NCI-H345 treated with DMSO at 0.1 percent for 48 hours (cell line): ENCODE data around the gene CLEC2D.
"Not testable (repeated sequence)": the region's sequence is repeated elsewhere in the genome, so short reads cannot be mapped to it uniquely, and the experiment has no call there.

Source experiments
- DNase-seq: peaks from one replicate; lab custom pipeline; 2025; ENCODE audit not compliant: unreplicated experiment; lab: John Stamatoyannopoulos, UW

The CLEC2D gene

DNA sequence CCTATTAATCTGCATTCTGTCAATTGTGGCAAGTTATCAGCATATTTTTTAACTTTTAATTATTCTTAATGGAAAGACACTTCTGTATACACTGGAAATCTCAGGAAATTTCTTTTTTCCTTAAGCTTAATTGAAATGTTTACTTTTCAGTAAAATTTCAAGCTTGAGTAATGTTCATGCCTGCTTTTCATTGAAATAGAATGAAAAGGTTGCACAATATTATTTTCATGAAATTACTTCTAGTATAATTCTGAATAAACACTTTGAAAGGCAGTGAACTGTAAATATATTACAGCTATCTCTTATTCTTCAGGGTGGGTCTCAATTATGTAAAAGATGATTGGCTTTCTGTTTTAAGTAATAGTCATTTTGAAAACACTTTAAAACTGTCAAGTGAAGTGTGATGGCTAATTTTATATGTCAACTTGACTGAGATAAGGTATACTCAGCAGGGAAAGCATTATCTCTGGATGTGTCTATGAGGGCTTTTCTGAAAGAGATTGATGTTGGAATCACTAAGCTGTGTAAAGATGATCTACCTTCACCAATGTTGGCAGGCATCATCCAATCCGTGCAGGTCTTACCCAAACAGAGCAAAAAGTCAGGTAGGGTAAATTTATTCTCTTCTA lies 29.9 kb downstream of the CLEC2D start:
- DNase-seq = no peak

GRCh38 chr12:9699898-9700605 lies 30.5 kb downstream of the CLEC2D start:
- no peak for DNase-seq

DNA sequence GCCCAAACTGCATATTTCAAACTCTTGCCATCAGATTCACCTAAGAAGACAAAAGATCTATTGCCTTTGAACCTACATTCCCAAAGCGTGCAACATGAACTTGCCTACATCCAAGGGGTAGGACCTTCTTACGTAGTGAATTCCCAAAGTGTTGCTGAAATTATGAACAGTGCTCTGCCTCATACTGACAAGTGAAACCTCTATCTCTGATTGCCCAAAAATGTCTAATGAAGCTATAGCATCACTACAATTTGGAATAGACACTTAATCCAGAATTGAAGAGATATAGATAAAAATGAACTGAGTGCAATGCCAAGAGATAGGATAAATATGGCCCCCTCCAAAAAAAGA lies 31.1 kb downstream of the CLEC2D start:
- no peak for DNase-seq

DNA sequence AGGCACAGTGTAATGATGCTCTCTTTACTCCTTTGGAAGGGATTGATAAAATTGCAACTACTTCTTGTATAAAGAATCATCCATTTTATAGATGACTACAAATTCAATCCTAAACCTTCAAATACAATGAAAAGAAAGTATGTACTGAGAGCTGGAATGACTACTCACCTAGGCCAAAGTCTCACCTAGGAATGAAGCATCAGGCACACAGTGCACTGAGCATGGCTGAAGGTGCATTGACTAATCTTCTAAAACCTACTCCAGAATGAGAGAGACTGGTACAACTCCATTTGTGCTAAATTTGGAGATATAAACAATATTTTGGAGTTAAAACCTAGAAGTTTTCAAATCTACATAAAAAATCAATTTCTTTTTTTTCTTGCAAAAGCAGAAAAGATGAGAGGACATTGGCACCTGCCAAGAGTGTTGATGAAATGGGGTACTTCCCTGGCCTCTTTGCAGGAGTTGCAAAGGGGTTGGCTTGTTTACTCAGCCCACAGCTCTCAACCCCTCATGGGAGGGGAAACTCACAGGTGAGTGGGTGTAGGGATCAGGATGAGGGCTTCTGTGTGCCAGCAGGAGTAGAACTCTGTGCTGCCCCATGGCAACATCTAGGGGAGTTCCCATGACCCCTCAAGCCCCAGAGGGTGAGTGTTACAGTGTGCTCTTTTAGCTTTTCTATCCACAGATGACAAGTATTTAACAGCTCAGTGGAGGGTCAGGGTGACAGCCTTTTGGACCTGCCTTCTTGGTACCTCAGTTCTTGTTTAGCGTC lies 32.1 kb downstream of the CLEC2D start:
- no peak for DNase-seq

DNA sequence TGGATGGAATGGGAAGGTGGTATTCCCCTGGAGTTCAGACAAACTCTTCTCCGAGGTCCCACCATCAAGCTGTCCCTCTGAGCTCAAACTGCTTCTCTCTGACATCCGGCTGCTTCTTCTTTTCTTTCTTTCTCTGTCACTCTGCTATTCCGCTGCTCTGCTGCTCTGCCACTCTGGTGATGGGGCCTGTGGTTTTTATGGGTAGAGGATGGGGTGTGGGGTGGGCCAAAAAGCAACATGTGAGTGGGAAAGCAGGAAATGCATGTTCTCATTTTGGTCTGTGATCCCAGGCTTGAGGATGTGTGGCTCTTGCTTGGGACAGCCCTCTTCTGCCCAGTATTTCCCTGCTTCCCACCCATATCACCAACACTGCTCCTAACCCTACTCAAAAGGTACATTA lies 32.7 kb downstream of the CLEC2D start:
- no peak for DNase-seq

GRCh38 chr12:9704561-9704960 lies 35.0 kb downstream of the CLEC2D start:
- DNase-seq = not testable (repeated sequence)

GRCh38 chr12:9706086-9706685 lies 36.7 kb downstream of the CLEC2D start:
- DNase-seq = no peak

- no peak for DNase-seq
Measured at GRCh38 chr12:9707356-9707755, 37.8 kb downstream of the CLEC2D start.

GRCh38 chr12:9707864-9708808 lies 38.6 kb downstream of the CLEC2D start:
- DNase-seq = no peak

- no peak for DNase-seq
Measured at GRCh38 chr12:9708853-9709252, 39.3 kb downstream of the CLEC2D start.

GRCh38 chr12:9710584-9711375 lies 41.3 kb downstream of the CLEC2D start:
- no peak for DNase-seq

GRCh38 chr12:9711664-9712063 lies 42.2 kb downstream of the CLEC2D start:
- DNase-seq = no peak

DNA sequence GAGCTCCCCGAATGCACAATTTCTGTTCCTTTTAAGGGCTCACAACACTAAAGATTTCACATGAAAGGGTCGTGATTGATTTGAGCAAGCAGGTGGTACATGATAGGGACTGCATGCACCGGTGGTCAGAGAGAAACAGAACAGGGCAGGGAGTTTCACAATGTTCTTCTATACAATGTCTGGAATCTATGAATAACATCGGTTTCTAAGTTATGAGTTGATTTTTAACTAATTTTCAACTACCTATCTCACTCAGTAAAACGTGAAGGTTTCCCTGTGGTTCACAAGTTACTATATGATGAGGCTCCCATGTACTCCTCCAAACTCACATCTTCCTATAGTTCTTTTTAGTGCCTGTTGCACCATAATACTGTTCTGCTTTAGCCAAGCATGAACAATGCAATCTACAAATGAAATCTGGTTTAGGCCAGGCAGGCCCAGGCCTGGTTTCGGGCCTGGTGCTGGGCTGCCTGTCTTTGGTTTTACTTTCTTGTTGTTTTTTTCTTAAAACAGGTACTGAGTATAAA lies 43.6 kb downstream of the CLEC2D start:
- not testable (repeated sequence) for DNase-seq

DNA sequence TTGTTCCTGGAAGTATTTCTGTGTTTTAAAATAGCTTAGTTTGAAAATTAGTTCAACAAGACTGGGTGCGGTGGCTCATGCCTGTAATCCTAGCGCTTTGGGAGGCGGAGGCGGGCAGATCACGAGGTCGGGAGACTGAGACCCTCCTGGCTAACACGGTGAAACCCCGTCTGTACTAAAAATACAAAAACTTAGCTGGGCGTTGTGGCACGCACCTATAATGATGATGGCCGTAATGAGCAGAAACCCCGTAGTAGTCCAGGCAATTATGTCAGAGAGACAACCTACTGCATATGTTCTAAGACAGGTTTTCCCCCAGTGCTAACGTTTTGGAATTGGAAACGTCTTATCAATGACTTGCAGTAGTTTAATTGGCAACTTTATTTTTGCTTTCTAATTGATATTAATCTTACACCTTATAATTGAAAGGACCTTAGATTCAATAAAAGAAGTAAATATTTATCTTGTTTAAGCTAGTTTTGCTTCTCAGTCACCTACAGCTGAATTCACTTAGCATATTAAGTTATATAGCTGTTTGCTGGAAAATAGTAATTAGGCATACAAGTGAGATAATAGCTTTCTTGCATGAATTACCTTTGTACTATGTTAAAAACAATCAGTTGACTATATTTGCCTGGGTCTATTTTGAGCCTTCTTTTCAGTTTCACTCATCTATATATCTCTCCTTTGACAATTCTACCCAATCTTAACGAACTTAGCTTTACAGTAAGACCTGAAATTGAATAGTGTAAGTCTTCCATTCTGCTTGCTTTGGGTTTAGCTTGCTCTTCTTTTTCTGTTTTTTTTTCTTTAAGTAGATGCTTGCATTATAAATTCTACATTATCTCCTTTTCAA lies 47.8 kb downstream of the CLEC2D start:
- no peak for DNase-seq

DNA sequence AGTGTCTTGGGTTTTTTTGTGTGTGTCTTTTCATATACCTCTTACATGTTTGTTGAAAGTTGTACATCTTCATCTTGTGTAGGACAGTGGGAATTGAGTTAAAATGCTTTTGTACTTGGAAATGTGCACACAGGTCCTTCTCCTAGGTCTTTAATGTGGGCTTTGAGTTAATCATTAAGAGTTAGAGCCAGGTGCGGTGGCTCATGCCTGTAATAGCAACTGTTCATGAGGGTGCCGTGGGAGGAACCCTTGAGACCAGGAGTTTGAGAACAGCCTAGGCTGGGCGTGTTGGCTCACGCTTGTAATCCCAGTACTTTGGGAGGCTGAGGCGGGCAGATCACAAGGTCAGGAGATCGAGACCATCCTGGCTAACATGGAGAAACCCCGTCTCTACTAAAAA lies 49.5 kb downstream of the CLEC2D start:
- no peak for DNase-seq

DNA sequence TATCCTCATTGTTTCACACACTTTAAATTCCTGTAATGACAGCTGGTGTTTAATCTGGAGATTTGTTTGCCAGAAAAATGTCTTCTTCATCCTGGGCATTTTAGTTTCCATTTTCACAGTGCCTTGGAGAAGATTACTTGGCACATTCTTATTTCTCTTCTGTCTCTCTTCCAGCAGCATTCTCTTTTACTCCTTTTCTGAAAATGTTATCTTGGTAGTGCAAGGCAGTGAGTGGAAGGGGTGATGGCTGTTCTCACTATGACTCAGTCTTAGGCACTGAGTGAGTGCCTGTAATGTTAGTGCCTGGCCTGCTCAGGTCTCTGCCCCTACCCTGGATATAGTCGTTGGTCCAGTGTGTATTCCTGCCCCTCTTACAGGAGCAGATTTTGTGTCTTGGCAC lies 50.3 kb downstream of the CLEC2D start:
- no peak for DNase-seq

DNA sequence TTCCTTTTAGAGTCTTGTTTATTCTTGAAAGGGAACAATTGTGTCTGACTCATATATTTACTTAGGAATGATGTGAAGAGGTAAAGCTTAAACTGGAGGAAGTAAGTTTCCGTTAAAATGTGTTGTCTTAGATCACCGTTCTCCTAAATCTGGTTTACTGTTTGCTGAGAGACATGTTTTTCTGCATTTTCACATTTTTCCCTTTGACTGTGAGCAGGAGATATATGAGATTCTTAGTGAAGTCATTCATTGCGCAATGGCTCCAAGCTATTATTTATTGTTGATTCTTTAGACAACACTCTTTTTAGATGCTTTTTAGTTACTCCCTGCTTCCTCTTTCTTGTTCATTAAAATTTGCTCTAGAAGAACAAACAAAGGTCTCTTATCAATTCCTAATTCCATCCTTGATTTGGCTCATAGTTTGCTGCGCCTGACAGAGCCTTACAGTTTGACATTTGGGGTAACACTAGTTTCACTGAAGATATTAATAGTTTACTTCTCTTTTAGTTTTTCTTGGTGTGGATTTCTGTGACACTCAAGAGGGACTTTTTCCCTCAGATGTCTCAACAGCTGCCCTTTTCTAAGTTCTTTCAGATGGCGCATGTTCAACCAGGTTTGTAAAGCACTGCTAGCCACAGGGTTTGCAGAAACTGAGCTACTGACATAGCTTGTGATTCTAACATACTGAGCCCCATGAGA lies 52.0 kb downstream of the CLEC2D start:
- DNase-seq = no peak

GRCh38 chr12:9724023-9724422 lies 54.5 kb downstream of the CLEC2D start:
- DNase-seq = no peak
